K562 (cell line): ENCODE results near the gene IKZF3. TPM values are rescaled to one million over a fixed set of nuclear protein-coding genes. Genes with fewer than 3 reads are reported as not detected.
A peak's percentile ranks its signal among the peaks of the same experiment; 100 is the strongest.

Experiments
- ATAC-seq: fragments of 200-7000 bp; cut with Tn5 transposase; 3 replicates; pipeline ENCODE4 v1.9.1; 2020; ENCODE audit warnings: moderate library complexity
- BruUV-seq: library from RNA; stranded (reverse); fragments of 400-500 nt; replicated peaks from 2 replicates; lab custom pipeline; 2021; lab: Mats Ljungman, UMichigan
- CTCF ChIA-PET: fragments of 300-600 bp; formaldehyde crosslinking; extraction: SDS; loops from one replicate; lab custom pipeline; 2021; ENCODE audit warnings: low intra/inter-chr PET ratio; lab: Yijun Ruan, JAX
- POLR2A ChIA-PET: fragments of 300-600, 350-650 bp; sonication (Branson Sonifier 250); formaldehyde crosslinking; extraction: SDS; loops from one replicate; lab custom pipeline; 2021; ENCODE audit warnings: antibody characterized with exemption, inconsistent platforms; lab: Yijun Ruan, JAX
- DNase-seq, 4 experiments: peaks; one replicate each; pipeline versions ENCODE4 v3.0.0 to v3.0.0-alpha.2; 2011 to 2018; ENCODE audit warnings: low spot score in 3 of 4, mixed read lengths in 3 of 4; ENCODE audit errors: extremely low read depth in 1 of 4
- FAIRE-seq: peaks from 2 replicates; lab custom pipeline; 2011; peaks lifted over from hg19 to GRCh38; lab: Jason Lieb, UNC
- H2AFZ ChIP-seq: 2 replicates; pipeline ENCODE4 v1.6.0; 2011; ENCODE audit warnings: low read depth, low read length, control low read depth, inconsistent platforms
- H3K27ac ChIP-seq: fragments of 200-600 bp; 3 replicates; pipeline ENCODE4 v1.8.0; 2011; ENCODE audit warnings: low read depth, mild to moderate bottlenecking, control low read depth, inconsistent platforms, low read length, moderate library complexity, mixed read lengths; ENCODE audit errors: extremely low read depth
- H3K27me3 ChIP-seq, 2 experiments: fragments of 300-600 bp in 1 of 2; 2 replicates in 1 of 2; 3 replicates in 1 of 2; pipeline versions ENCODE4 v1.6.0 to v1.8.0; 2011; ENCODE audit warnings: inconsistent platforms in 2 of 2, low read length in 2 of 2, mild to moderate bottlenecking in 1 of 2, mixed read lengths in 1 of 2, moderate library complexity in 1 of 2; ENCODE audit not compliant: control insufficient read depth in 2 of 2, insufficient read depth in 2 of 2
- H3K36me3 ChIP-seq: fragments of 300-600 bp; 3 replicates; pipeline ENCODE4 v1.8.0; 2011; ENCODE audit warnings: mild to moderate bottlenecking, low read length, inconsistent platforms; ENCODE audit not compliant: control insufficient read depth, insufficient read depth
- H3K4me1 ChIP-seq, 2 experiments: fragments of 200-600 bp in 1 of 2; replicated peaks in 1 of 2; 2 replicates in 1 of 2; 3 replicates in 1 of 2; pipeline versions ENCODE4 v1.5.1 to v1.8.0; 2011; ENCODE audit warnings: inconsistent platforms in 2 of 2, low read length in 2 of 2, mild to moderate bottlenecking in 1 of 2, mixed read lengths in 1 of 2, moderate library complexity in 1 of 2; ENCODE audit not compliant: control insufficient read depth in 2 of 2, insufficient read depth in 2 of 2
- H3K4me2 ChIP-seq: 2 replicates; pipeline ENCODE4 v1.6.1; 2011; ENCODE audit warnings: low read length, control low read depth, inconsistent platforms, mixed read lengths; ENCODE audit not compliant: insufficient read depth
- H3K4me3 ChIP-seq: fragments of 200-600 bp; sonication (generic), shearing (Covaris generic); 2 replicates; pipeline ENCODE4 v1.5.1; 2016; ENCODE audit warnings: control low read depth, inconsistent platforms
- H3K79me2 ChIP-seq: fragments of 200-600 bp; 3 replicates; pipeline ENCODE4 v1.8.0; 2011; ENCODE audit warnings: low read length, inconsistent platforms; ENCODE audit not compliant: control insufficient read depth, insufficient read depth
- H3K9ac ChIP-seq, 2 experiments: 2 replicates each; pipeline versions ENCODE4 v1.6.0 to v1.6.1; 2011; ENCODE audit warnings: low read depth in 2 of 2, low read length in 2 of 2, control low read depth in 1 of 2, inconsistent platforms in 1 of 2, mild to moderate bottlenecking in 1 of 2, mixed read lengths in 1 of 2; ENCODE audit not compliant: insufficient read depth in 1 of 2
- H3K9me1 ChIP-seq: one replicate; pipeline ENCODE4 v1.6.0; 2011; ENCODE audit warnings: inconsistent platforms, mild to moderate bottlenecking, low read length, moderate library complexity; ENCODE audit not compliant: control insufficient read depth, insufficient read depth
- H3K9me3 ChIP-seq: replicated peaks from 2 replicates; pipeline ENCODE4 v1.5.1; 2011; ENCODE audit warnings: low read depth, low read length, inconsistent platforms; ENCODE audit not compliant: control insufficient read depth, insufficient read depth
- H4K20me1 ChIP-seq: replicated peaks from 2 replicates; pipeline ENCODE4 v1.6.1; 2011; ENCODE audit warnings: low read length, inconsistent platforms, mixed read lengths; ENCODE audit not compliant: control insufficient read depth, insufficient read depth
- CBX8 ChIP-seq: fragments of 200-600 bp; sonication (generic); IDR thresholded peaks from 2 replicates; pipeline ENCODE4 v1.6.1; 2012; ENCODE audit warnings: borderline replicate concordance, mixed run types, low read depth, mild to moderate bottlenecking, moderate library complexity, mixed read lengths, low read length, control low read depth, inconsistent platforms; ENCODE audit not compliant: poor library complexity, severe bottlenecking; ENCODE audit errors: extremely low read depth
- KAT8 ChIP-seq: fragments of 450-650 bp; IDR thresholded peaks from 2 replicates; pipeline ENCODE4 v1.6.1; 2016; ENCODE audit warnings: low read depth, mild to moderate bottlenecking
- MTA1 ChIP-seq: fragments of 450-650 bp; IDR thresholded peaks from 2 replicates; pipeline ENCODE4 v1.6.1; 2017; ENCODE audit warnings: borderline replicate concordance
- SMAD3 ChIP-seq: fragments of 450-650 bp; formaldehyde crosslinking; conservative IDR thresholded peaks from 2 replicates; pipeline ENCODE4 v1.4.0; 2020; ENCODE audit warnings: mild to moderate bottlenecking
- ZNF436 ChIP-seq: fragments of 250-450, 450-650 bp; sonication (Bioruptor Pico); formaldehyde crosslinking; IDR thresholded peaks from 2 replicates; pipeline ENCODE4 v1.7.0; 2020; ENCODE audit warnings: mild to moderate bottlenecking
- WGBS: fragments of 100-300 bp; shearing (Covaris generic); methylation state at CpG from one replicate; pipeline ENCODE4 v1.1.6; 2016; ENCODE audit warnings: low coverage, mixed read lengths; ENCODE audit not compliant: insufficient coverage; ENCODE audit errors: missing lambda C conversion rate; 5-methylcytosine and 5-hydroxymethylcytosine counted together
- in situ Hi-C: fragments of 300-500 bp; cut with MboI; formaldehyde crosslinking; loops from 4 replicates; pipeline ENCODE4 v1.15.0; 2018; ENCODE audit warnings: inconsistent platforms, mixed read lengths
- intact Hi-C: fragments of 100-400 bp; cut with micrococcal nuclease; formaldehyde crosslinking; loops from 2 replicates; pipeline ENCODE4 v1.14.2; 2022
- polyA plus RNA-seq, 8 experiments: library from polyadenylated mRNA; depleted of rRNA in 4 of 8; stranded (reverse) in 5 of 8; unstranded in 3 of 8; fragments of >200 nt; fragmentation: Nextera tagmentation in 2 of 8; fragmentation: Illumina TruSeq in 1 of 8; extraction: Ambion mirVana in 2 of 8; extraction: Trizol in 1 of 8; gene quantifications; 2 replicates each; pipeline versions ENCODE4 v1.2.1 to v1.2.3, GENCODE V29; 2011 to 2014; ENCODE audit warnings: inconsistent platforms in 1 of 8, missing spikeins in 1 of 8
- total RNA-seq, 7 experiments: library from RNA; depleted of rRNA in 6 of 7; stranded (reverse); fragments of >200 nt in 6 of 7; fragmentation: Illumina TruSeq in 2 of 7; extraction: Trizol in 2 of 7; gene quantifications; 2 replicates each; pipeline versions ENCODE4 v1.2.1 to v1.2.3, GENCODE V29; 2011 to 2021; ENCODE audit warnings: low replicate concordance in 1 of 7
- TF ChIP-seq, protein P1 (sequence below): fragments of 450-650 bp; IDR thresholded peaks from 2 replicates; pipeline ENCODE4 v1.6.1; 2017; ENCODE audit warnings: antibody characterized with exemption
- TF ChIP-seq, protein P2 (sequence below): fragments of 250-450 bp; sonication (Bioruptor Pico); IDR thresholded peaks from 2 replicates; pipeline ENCODE4 v1.8.0; 2021; ENCODE audit warnings: borderline replicate concordance, mild to moderate bottlenecking, moderate library complexity; ENCODE audit not compliant: poor library complexity, severe bottlenecking
- TF ChIP-seq, protein P3 (sequence below): fragments of 450-650 bp; IDR thresholded peaks from 2 replicates; pipeline ENCODE4 v1.6.1; 2014; ENCODE audit warnings: low read depth, mild to moderate bottlenecking, moderate library complexity, borderline replicate concordance
- TF ChIP-seq, protein P4 (sequence below): fragments of 250-450 bp; sonication (Bioruptor Pico); IDR thresholded peaks from 2 replicates; pipeline ENCODE4 v1.6.1; 2021; ENCODE audit warnings: mild to moderate bottlenecking

The IKZF3 gene
- total and polyA plus RNA-seq, 9 of the 15 experiments (the other 6 are each of a cell fraction or from before 2014, with no cell fraction given) = 0.06 to 1.6 (median 0.62) TPM

DNA sequence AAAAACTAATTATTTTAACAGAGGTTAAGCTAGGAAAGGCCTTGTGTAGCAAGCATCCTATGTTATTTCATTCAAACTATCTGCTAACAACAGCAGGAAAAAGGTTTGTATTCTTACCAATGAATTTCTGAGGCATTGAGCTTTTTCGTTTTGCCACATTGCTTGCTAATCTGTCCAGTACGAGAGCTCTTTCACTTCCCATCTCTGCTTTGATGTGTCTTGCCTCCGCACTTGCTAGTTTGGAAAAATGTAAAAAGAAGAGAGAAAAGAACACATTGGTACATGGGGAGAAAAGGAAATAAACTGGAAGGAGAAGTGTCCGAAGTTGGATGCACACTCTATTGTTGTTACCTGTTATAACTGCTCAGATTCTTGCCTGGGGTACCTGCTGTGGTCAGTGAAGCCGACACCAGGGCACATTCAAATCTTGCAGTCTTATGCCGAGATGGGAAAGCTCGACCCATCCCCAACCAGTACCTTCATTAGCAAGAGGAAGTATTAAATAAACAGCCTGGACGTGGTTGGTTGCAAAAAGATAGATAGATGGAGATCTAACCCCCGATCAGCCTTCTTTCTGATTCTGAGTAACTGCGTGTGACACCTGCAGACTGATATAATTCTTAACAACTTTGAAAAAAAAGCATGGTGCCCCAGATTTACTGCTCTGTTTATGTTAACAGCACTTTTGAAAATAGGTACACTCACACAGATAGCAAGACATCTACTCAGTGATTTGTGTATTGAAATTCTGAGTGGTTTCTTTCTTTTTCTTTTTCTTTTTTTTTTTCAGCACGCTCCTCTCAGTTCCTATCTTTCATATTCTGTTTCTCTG, 86.4 kb downstream of the IKZF3 start:
- Histone ChIP-seq H3K4me3 (no peak overlapping the region), H3K27me3 (peaks cover 24 to 26% of the 10 kb centered on the region in 2 experiments; a peak in 4 of 5 replicates), H2AFZ (no peak overlapping the region), H3K79me2 (no peaks in the 10 kb centered on the region), H3K9ac (no peak overlapping the region), H3K9me3 (no peaks in the 10 kb centered on the region), H3K9me1 (no peaks in the 10 kb centered on the region), H3K36me3 (no peaks in the 10 kb centered on the region), H3K4me2 (no peak overlapping the region), H3K4me1 (no peaks in the 10 kb centered on the region), H3K27ac (no peak overlapping the region), H4K20me1 (no peaks in the 10 kb centered on the region)
- CTCF ChIA-PET = no interaction called here
- intact Hi-C loops (no loop called here), in situ Hi-C loops (no loop called here)
- no peak for DNase-seq
- POLR2A ChIA-PET = interaction anchor here (0.7 to 1.4 kb wide), 3 partner anchors 9 to 90 kb away, joined by 3 to 4 read pairs (median 3); partner anchors contain the start of gene PGAP3
- ATAC-seq = no peak
- WGBS = 6% methylated on average over 11 of the region's 11 CpGs
- no peak for FAIRE-seq
- TF ChIP-seq CBX8 = peak; percentile 21
- no peak for TF ChIP-seq KAT8
- TF ChIP-seq, all 486 proteins: peak for 1
- BruUV-seq = no TSS peak

DNA sequence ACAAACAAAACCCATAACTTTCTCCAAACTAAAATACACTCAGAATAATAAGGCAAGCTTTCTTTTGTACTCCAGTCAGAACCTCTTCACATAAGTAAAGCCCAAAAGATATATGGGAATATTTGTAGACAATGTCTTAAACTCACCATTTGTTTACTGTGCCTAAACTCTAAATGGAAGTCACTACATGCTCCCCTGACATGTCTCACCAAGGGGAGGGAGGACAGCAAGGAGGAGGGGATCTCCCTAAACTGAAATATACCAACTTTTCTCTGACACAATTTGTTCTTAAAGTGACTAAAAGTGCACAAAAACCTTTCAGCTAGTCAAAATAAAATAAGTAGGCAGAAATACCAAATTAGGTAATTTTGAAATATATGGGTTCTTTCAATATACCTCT, 87.9 kb downstream of the IKZF3 start:
- CTCF ChIA-PET = no interaction called here
- Histone ChIP-seq H3K36me3 (no peaks in the 10 kb centered on the region), H3K27me3 (peaks cover 20 to 25% of the 10 kb centered on the region in 2 experiments; a peak in 4 of 5 replicates), H3K9me1 (no peaks in the 10 kb centered on the region), H3K4me3 (no peak overlapping the region), H3K79me2 (no peaks in the 10 kb centered on the region), H3K27ac (no peak overlapping the region), H3K4me1 (no peaks in the 10 kb centered on the region), H3K9ac (no peak overlapping the region), H4K20me1 (no peaks in the 10 kb centered on the region), H3K4me2 (no peak overlapping the region), H2AFZ (no peak overlapping the region), H3K9me3 (no peaks in the 10 kb centered on the region)
- FAIRE-seq (no peak), ATAC-seq (no peak), DNase-seq (no peak)
- POLR2A ChIA-PET = interaction anchor here (0.7 to 1.4 kb wide), 2 partner anchors 17 to 314 kb away, joined by 3 read pairs; no protein-coding TSS in a partner anchor
- in situ Hi-C loops = no loop called here
- BruUV-seq = no TSS peak
- intact Hi-C loops = no loop called here
- TF ChIP-seq, protein P1, sequence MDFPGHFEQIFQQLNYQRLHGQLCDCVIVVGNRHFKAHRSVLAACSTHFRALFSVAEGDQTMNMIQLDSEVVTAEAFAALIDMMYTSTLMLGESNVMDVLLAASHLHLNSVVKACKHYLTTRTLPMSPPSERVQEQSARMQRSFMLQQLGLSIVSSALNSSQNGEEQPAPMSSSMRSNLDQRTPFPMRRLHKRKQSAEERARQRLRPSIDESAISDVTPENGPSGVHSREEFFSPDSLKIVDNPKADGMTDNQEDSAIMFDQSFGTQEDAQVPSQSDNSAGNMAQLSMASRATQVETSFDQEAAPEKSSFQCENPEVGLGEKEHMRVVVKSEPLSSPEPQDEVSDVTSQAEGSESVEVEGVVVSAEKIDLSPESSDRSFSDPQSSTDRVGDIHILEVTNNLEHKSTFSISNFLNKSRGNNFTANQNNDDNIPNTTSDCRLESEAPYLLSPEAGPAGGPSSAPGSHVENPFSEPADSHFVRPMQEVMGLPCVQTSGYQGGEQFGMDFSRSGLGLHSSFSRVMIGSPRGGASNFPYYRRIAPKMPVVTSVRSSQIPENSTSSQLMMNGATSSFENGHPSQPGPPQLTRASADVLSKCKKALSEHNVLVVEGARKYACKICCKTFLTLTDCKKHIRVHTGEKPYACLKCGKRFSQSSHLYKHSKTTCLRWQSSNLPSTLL = no peak
- TF ChIP-seq MTA1 (no peak), SMAD3 (no peak), ZNF436 (CRISPR knock-in tag) (no peak)
- TF ChIP-seq, protein P2, sequence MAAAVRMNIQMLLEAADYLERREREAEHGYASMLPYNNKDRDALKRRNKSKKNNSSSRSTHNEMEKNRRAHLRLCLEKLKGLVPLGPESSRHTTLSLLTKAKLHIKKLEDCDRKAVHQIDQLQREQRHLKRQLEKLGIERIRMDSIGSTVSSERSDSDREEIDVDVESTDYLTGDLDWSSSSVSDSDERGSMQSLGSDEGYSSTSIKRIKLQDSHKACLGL = no peak
- TF ChIP-seq, protein P3, sequence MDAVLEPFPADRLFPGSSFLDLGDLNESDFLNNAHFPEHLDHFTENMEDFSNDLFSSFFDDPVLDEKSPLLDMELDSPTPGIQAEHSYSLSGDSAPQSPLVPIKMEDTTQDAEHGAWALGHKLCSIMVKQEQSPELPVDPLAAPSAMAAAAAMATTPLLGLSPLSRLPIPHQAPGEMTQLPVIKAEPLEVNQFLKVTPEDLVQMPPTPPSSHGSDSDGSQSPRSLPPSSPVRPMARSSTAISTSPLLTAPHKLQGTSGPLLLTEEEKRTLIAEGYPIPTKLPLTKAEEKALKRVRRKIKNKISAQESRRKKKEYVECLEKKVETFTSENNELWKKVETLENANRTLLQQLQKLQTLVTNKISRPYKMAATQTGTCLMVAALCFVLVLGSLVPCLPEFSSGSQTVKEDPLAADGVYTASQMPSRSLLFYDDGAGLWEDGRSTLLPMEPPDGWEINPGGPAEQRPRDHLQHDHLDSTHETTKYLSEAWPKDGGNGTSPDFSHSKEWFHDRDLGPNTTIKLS = no peak
- TF ChIP-seq, protein P4, sequence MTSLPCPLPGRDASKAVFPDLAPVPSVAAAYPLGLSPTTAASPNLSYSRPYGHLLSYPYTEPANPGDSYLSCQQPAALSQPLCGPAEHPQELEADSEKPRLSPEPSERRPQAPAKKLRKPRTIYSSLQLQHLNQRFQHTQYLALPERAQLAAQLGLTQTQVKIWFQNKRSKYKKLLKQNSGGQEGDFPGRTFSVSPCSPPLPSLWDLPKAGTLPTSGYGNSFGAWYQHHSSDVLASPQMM (CRISPR knock-in tag) = no peak
